CD14-positive monocyte (primary cell): ENCODE measurements around the gene WWOX. TPM values are rescaled to one million over a fixed set of nuclear protein-coding genes. Genes with fewer than 3 reads are reported as not detected.

ENCODE experiments used
- DNase-seq, 3 donors: peaks; one replicate each; pipeline ENCODE4 v3.0.0-alpha.2; 2011 to 2022
- H2AFZ ChIP-seq: 2 replicates; pipeline ENCODE4 v1.6.0; 2012; ENCODE audit warnings: mild to moderate bottlenecking, low read depth, low read length, inconsistent platforms; ENCODE audit not compliant: insufficient read depth, poor library complexity, severe bottlenecking
- H3K27ac ChIP-seq, 2 donors: 1 replicate in 1 of 2; 2 replicates in 1 of 2; pipeline ENCODE4 v1.5.1; 2012 to 2013; ENCODE audit warnings: low read length in 2 of 2, control low read depth in 1 of 2, inconsistent platforms in 1 of 2, low read depth in 1 of 2, mild to moderate bottlenecking in 1 of 2
- H3K27me3 ChIP-seq, 2 donors: one replicate each; pipeline versions ENCODE4 v1.6.0 to v1.6.1; 2011 to 2013; ENCODE audit warnings: low read length in 2 of 2; ENCODE audit not compliant: control insufficient read depth in 2 of 2, insufficient read depth in 2 of 2
- H3K36me3 ChIP-seq, 2 donors: replicated peaks in 1 of 2; 1 replicate in 1 of 2; 2 replicates in 1 of 2; pipeline versions ENCODE4 v1.5.1 to v1.6.1; 2012 to 2013; ENCODE audit warnings: low read length in 2 of 2, control low read depth in 1 of 2, inconsistent platforms in 1 of 2, mild to moderate bottlenecking in 1 of 2; ENCODE audit not compliant: insufficient read depth in 2 of 2, control insufficient read depth in 1 of 2
- H3K4me1 ChIP-seq, 2 donors: 1 replicate in 1 of 2; 2 replicates in 1 of 2; pipeline versions ENCODE4 v1.5.1 to v1.6.1; 2012 to 2013; ENCODE audit warnings: low read length in 2 of 2, control low read depth in 1 of 2, inconsistent platforms in 1 of 2, mild to moderate bottlenecking in 1 of 2, moderate library complexity in 1 of 2; ENCODE audit not compliant: insufficient read depth in 2 of 2, control insufficient read depth in 1 of 2
- H3K4me2 ChIP-seq: replicated peaks from 2 replicates; pipeline ENCODE3; 2012; ENCODE audit warnings: low read length, moderate library complexity, mild to moderate bottlenecking; ENCODE audit not compliant: poor library complexity, severe bottlenecking; ENCODE audit errors: extremely low read depth
- H3K4me3 ChIP-seq, 3 experiments: fragments of 200-600 bp in 1 of 3; sonication (generic) in 1 of 3; replicated peaks in 1 of 3; 1 replicate in 2 of 3; 2 replicates in 1 of 3; pipeline ENCODE4 v1.5.1; 2011 to 2013; ENCODE audit warnings: low read length in 3 of 3, mild to moderate bottlenecking in 3 of 3, control low read depth in 2 of 3, low read depth in 2 of 3, inconsistent platforms in 1 of 3, moderate library complexity in 1 of 3
- H3K79me2 ChIP-seq: 2 replicates; pipeline ENCODE4 v1.6.0; 2012; ENCODE audit warnings: mild to moderate bottlenecking, control low read depth, inconsistent platforms, low read length, moderate library complexity; ENCODE audit not compliant: insufficient read depth
- H3K9ac ChIP-seq: 2 replicates; pipeline ENCODE4 v1.6.0; 2017; ENCODE audit warnings: low read length, mild to moderate bottlenecking; ENCODE audit not compliant: insufficient read depth, poor library complexity, severe bottlenecking
- H3K9me3 ChIP-seq, 2 donors: replicated peaks in 1 of 2; 1 replicate in 1 of 2; 2 replicates in 1 of 2; pipeline versions ENCODE4 v1.5.1 to v1.6.1; 2012 to 2013; ENCODE audit warnings: low read length in 2 of 2, control low read depth in 1 of 2; ENCODE audit not compliant: control insufficient read depth in 1 of 2, insufficient read depth in 1 of 2
- H4K20me1 ChIP-seq: 2 replicates; pipeline ENCODE4 v1.6.0; 2012; ENCODE audit warnings: mild to moderate bottlenecking, low read length, control low read depth, moderate library complexity; ENCODE audit not compliant: insufficient read depth
- H3K27ac Mint-ChIP-seq, 7 donors: one replicate each; pipeline ENCODE4 v1.8.0; 2020; ENCODE audit warnings: mild to moderate bottlenecking in 7 of 7, mixed read lengths in 7 of 7, moderate library complexity in 6 of 7, inconsistent platforms in 2 of 7
- H3K27me3 Mint-ChIP-seq, 3 donors: one replicate each; pipeline ENCODE4 v1.8.0; 2021 to 2022; ENCODE audit warnings: low read depth in 3 of 3, mild to moderate bottlenecking in 3 of 3, mixed read lengths in 3 of 3, moderate library complexity in 3 of 3, inconsistent platforms in 1 of 3
- H3K36me3 Mint-ChIP-seq, 2 donors: one replicate each; pipeline ENCODE4 v1.8.0; 2020; ENCODE audit warnings: mixed read lengths in 2 of 2, inconsistent platforms in 1 of 2, mild to moderate bottlenecking in 1 of 2
- H3K4me1 Mint-ChIP-seq: one replicate; pipeline ENCODE4 v1.8.0; 2020; ENCODE audit warnings: mild to moderate bottlenecking, mixed read lengths
- H3K4me3 Mint-ChIP-seq, 2 donors: one replicate each; pipeline ENCODE4 v1.8.0; 2020; ENCODE audit warnings: mild to moderate bottlenecking in 2 of 2, mixed read lengths in 2 of 2, moderate library complexity in 1 of 2
- H3K9me3 Mint-ChIP-seq, 7 donors: one replicate each; pipeline ENCODE4 v1.8.0; 2020 to 2022; ENCODE audit warnings: mixed read lengths in 7 of 7, mild to moderate bottlenecking in 6 of 7, moderate library complexity in 6 of 7, inconsistent platforms in 2 of 7
- CTCF ChIP-seq: fragments of 200-600 bp; IDR thresholded peaks from one replicate; pipeline ENCODE4 v1.8.0; 2022; ENCODE audit warnings: antibody characterized with exemption, mild to moderate bottlenecking
- WGBS: methylation state at CpG from one replicate; pipeline ENCODE4 v1.1.5; 2013; ENCODE audit warnings: missing lambda C conversion rate; ENCODE audit not compliant: insufficient coverage; 5-methylcytosine and 5-hydroxymethylcytosine counted together
- intact Hi-C, 2 donors: fragments of 100-400 bp; cut with micrococcal nuclease; formaldehyde crosslinking; loops; one replicate each; pipeline versions ENCODE4 v1.15.0 to v1.15.1; 2023
- polyA plus RNA-seq, 3 donors: library from polyadenylated mRNA; depleted of rRNA in 1 of 3; unstranded in 2 of 3; stranded (reverse) in 1 of 3; fragments of 300-500 nt in 2 of 3; fragments of >200 nt in 1 of 3; fragmentation: Illumina TruSeq in 2 of 3; gene quantifications; 1 replicate in 2 of 3; 2 replicates in 1 of 3; pipeline ENCODE4 v1.2.3, GENCODE V29; 2012 to 2021

WWOX gene
- polyA plus RNA-seq, 3 donors: 4.0 to 7.0 (median 6.3) TPM

GRCh38 chr16:78605548-78606101 lies 506.2 kb downstream of the WWOX start:
- no peak overlapping the region for H3K27ac ChIP-seq
- H3K27me3 ChIP-seq: no peaks in the 10 kb centered on the region
- no peak overlapping the region for H3K4me3 ChIP-seq
- no peaks in the 10 kb centered on the region for H3K9me3 ChIP-seq
- H3K27me3 Mint-ChIP-seq: peaks cover 1 to 3% (median 1%) of the 10 kb centered on the region in 3 donors
- no peak overlapping the region for H3K4me2 ChIP-seq
- intact Hi-C loops: no loop called here
- H2AFZ ChIP-seq: no peak overlapping the region
- no peak for DNase-seq
- no peaks in the 10 kb centered on the region for H3K36me3 ChIP-seq
- H3K4me3 Mint-ChIP-seq: no peak overlapping the region
- H3K36me3 Mint-ChIP-seq: no peaks in the 10 kb centered on the region
- WGBS: no CpG with 5 or more reads among the region's 6 CpGs
- no peaks in the 10 kb centered on the region for H3K4me1 ChIP-seq
- no peak overlapping the region for H3K27ac Mint-ChIP-seq
- H4K20me1 ChIP-seq: no peaks in the 10 kb centered on the region
- H3K9ac ChIP-seq: no peak overlapping the region
- peaks cover 2% of the 10 kb centered on the region for H3K4me1 Mint-ChIP-seq
- no peak for TF ChIP-seq CTCF
- H3K79me2 ChIP-seq: no peaks in the 10 kb centered on the region
- peaks cover 0 to 2% (median 0%) of the 10 kb centered on the region in 7 donors for H3K9me3 Mint-ChIP-seq

GRCh38 chr16:78606545-78606944 lies 507.1 kb downstream of the WWOX start:
- Histone ChIP-seq H3K36me3 (no peaks in the 10 kb centered on the region), H3K27ac (no peak overlapping the region), H3K4me2 (no peak overlapping the region), H3K27me3 (no peaks in the 10 kb centered on the region), H4K20me1 (no peaks in the 10 kb centered on the region), H3K4me3 (no peak overlapping the region), H3K9ac (no peak overlapping the region), H3K4me1 (no peaks in the 10 kb centered on the region), H3K79me2 (no peaks in the 10 kb centered on the region), H2AFZ (no peak overlapping the region), H3K9me3 (no peaks in the 10 kb centered on the region)
- no peak for TF ChIP-seq CTCF
- Mint-ChIP-seq H3K4me1 (peaks cover 2% of the 10 kb centered on the region), H3K36me3 (no peaks in the 10 kb centered on the region), H3K4me3 (no peak overlapping the region), H3K9me3 (peaks cover 0 to 1% (median 0%) of the 10 kb centered on the region in 7 donors), H3K27me3 (peaks cover 1 to 5% (median 1%) of the 10 kb centered on the region in 3 donors), H3K27ac (no peak overlapping the region)
- intact Hi-C loops: no loop called here
- 94% methylated on average over 5 of the region's 8 CpGs for WGBS
- no peak for DNase-seq
